Endothelial cell of hepatic sinusoid (primary cell): Measurements from ENCODE around the gene LMF1.

Source experiments
- in situ Hi-C: cut with HindIII; loops from 2 replicates; pipeline ENCODE4 v1.10.0; 2017; ENCODE audit warnings: low sequenced_read_pairs

LMF1 gene

DNA sequence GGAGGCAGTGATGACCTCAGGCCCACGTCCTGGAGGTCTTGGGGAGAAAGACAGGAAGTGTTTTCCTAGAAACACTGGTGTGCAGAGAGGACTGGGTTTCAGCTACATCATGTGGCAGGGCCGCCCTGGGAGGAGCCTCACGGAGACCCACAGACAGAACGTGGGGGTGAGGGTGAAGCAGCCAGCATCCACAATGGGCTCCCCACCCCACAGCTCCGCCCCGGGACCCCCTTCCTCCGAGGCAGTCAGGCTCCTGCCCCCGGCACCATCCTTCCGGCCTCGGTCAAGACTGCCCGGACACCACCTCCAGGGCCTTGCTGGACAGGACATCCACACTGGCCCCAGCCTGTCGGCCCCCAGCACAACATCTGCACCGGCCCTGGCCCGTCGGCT lies 51.1 kb downstream of the LMF1 start:
- in situ Hi-C loops = loop anchor here (10.0 kb wide), 1 partner anchor 85 kb away; no protein-coding TSS in a partner anchor

DNA sequence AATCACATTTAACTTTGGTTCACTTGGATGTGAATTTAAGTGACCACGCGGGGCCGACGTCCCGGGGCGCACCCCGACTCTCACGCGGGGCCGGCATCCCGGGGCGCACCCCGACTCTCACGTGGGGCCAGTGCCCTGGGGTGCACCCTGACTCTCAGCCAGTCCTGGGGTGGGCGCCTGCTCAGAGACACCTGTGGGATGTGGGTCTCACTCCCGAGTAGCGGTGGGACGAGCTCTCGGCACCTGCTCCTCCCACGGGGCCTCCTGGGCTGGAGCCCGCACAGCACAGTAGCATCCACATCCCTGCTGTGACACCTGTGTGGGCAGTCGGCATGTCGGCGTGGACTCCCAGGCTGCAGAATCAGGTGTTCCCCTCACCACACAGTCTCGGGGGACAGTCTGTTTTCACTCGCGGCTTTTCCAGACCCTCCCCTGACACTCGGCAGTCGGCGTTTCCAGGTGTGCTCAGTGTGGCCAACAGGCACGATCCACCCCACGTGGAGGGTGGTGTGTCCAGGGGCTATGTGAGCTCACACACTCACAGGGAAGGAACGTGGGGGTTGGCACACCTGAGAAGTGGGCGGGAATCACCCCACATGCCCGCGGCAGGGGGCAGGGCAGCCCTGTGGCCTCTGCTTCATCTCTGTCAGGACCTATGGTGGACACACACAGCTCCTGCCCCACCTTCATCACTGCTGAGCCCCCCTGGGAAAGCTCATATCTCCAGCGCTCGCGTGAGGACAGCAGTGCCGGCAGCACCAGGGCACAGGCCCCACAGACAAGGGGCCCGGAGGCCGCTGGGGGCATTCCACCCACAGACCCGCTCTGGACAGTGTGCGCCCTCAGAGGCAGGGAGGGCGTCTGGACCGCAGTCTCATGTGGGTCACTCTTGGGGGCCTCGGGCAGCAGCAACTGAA lies 51.8 kb downstream of the LMF1 start:
- in situ Hi-C loops = loop anchor here (10.0 kb wide), 1 partner anchor 84 kb away; no protein-coding TSS in a partner anchor

DNA sequence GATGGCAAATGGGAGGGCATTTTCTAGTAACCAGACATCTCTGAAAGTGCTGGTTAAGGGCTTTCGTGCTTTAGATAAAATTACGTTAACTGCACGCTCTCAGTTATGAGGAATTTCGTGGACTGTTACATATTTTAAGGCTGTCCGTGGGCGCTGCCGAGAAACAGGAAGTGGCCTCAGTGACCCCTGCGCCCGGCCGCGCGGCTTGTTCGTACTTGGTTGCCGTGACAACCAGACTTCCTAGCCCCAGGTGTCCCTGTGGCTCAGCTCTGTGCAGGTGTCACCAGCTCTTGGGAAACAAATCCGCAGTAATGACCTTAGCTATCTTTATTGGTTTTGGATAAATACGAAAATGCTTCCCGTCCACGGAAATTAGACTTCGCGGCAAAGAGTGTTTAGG lies 52.7 kb downstream of the LMF1 start:
- in situ Hi-C loops = loop anchor here (10.0 kb wide), 1 partner anchor 83 kb away; no protein-coding TSS in a partner anchor

DNA sequence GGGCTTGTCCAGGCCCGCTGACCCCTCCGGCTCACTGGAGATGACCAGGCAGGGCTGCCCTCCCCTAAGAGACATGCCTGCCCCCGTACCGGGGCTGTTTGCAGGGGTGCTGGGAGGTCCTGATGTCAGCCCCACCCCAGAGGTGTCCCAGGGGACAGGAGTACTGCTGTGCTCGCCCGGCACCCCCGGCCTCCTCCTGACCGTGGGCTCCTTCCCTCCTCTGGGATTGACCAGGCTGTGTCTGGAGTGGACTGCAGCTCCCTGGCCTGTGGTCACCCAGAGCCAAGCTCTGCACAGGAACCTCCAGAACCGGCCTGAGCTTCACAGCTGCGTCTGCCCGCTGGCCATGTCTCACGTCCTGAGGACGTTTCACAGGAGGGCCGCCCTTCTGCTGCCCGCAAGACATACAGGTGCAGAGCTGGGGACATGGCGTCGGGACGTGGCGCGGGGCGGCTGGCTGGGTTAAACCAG lies 53.2 kb downstream of the LMF1 start:
- in situ Hi-C loops = loop anchor here (10.0 kb wide), 1 partner anchor 83 kb away; no protein-coding TSS in a partner anchor

- in situ Hi-C loops = loop anchor here (10.0 kb wide), 1 partner anchor 81 kb away; no protein-coding TSS in a partner anchor
These were observed 54.6 kb downstream of the LMF1 start for GRCh38 chr16:916035-916799.

- in situ Hi-C loops = loop anchor here (10.0 kb wide), 1 partner anchor 81 kb away; no protein-coding TSS in a partner anchor
These were observed 55.2 kb downstream of the LMF1 start for GRCh38 chr16:915546-915945.

GRCh38 chr16:914440-914839 lies 56.3 kb downstream of the LMF1 start:
- in situ Hi-C loops = loop anchor here (10.0 kb wide), 1 partner anchor 80 kb away; no protein-coding TSS in a partner anchor

DNA sequence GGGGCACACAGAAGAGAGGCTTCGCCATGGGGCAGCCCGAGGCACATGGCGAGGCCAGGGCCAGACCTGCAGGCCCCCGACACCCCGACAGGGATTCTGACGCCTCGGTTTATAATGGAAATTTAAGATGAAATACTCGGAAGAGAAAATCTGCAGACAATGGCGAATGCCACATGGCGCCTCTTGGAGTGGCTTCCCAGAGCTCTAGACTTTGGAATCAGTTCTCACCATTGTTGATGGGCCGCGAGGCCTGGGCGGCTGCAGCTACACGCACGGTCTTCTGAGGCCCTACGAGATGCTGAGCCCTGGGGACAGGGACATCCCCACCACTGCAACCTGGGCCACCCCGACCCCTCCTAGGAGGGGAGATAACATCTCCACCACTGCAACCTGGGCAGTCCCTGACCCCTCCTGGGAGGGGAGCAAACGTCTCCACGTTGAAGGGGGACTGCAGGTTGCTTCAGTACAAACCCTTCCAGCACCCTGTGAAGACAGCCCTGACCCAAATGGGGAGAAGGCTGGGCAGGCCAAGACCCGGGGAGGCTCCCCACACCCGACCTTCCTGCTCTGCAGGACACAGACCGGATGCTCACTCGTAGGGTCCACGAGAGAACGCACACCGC lies 56.9 kb downstream of the LMF1 start:
- in situ Hi-C loops = loop anchor here (10.0 kb wide), 1 partner anchor 79 kb away; no protein-coding TSS in a partner anchor

- in situ Hi-C loops = loop anchor here (10.0 kb wide), 1 partner anchor 78 kb away; no protein-coding TSS in a partner anchor
These were observed 57.8 kb downstream of the LMF1 start for GRCh38 chr16:912684-913613.

DNA sequence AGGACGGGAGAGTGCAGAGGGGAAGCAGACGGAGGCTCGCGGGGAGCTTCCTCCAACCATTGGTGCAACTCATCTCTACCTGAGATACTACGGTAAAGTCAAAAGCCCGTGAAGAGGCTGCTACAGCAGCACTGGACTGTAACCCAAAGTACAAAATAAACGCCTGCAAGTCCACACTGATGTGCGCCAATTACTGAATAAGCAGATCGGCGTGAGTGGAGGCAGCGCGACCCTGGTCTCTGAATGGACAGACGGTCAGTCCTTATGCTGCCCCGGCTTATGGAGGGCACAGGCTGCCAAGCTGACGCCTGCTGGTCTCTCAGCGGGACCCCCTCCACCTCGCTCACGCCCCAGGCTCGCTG lies 58.5 kb downstream of the LMF1 start:
- in situ Hi-C loops = loop anchor here (10.0 kb wide), 1 partner anchor 78 kb away; no protein-coding TSS in a partner anchor

- in situ Hi-C loops = loop anchor here (10.0 kb wide), 1 partner anchor 77 kb away; no protein-coding TSS in a partner anchor
These were observed 59.0 kb downstream of the LMF1 start for GRCh38 chr16:911604-912321.

- in situ Hi-C loops = loop anchor here (10.0 kb wide), 1 partner anchor 76 kb away; no protein-coding TSS in a partner anchor
These were observed 59.7 kb downstream of the LMF1 start for GRCh38 chr16:911101-911500.

DNA sequence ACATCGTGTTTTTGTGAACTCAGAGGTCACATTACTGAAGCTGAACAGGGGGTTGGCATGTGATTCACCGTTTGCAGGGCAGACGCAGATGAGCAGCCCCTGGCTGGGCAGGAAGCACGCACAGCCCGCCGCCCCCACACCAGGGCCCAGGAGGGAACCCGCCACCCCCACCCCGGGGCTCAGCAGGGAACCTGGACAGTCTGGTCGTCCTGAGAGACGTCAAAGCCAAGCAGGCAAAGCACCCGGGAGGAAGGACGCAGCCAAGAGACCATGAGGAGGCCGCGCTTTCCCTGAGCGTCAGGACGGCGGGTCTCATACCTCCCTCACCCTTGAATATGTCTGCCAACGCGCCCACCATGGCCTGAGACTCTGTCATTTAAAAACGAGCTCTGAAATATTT lies 60.6 kb downstream of the LMF1 start:
- in situ Hi-C loops = loop anchor here (10.0 kb wide), 1 partner anchor 75 kb away; no protein-coding TSS in a partner anchor

GRCh38 chr16:909281-910000 lies 61.3 kb downstream of the LMF1 start:
- in situ Hi-C loops = no loop called here

GRCh38 chr16:908526-909155 lies 62.1 kb downstream of the LMF1 start:
- in situ Hi-C loops = no loop called here

DNA sequence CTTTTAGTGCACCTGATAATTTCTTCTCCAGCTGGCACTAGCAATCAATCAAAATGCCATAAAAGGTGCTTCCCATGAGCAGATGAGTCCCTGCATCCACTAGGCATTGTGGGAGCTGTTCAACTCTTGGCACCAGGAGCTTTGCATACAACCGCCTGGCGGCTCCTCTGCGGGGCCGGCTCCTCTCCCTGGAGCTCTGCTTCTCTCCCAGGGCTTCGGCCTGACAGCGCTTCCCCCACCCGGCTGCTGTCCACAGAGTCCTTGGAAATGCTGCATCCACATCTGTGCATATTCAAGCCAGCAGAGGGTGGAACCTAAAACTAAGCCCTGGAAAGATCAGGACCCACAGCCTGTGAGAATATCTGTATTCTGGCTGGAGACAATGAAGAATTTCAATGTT lies 62.9 kb downstream of the LMF1 start:
- in situ Hi-C loops = no loop called here

- in situ Hi-C loops = no loop called here
These were observed 63.4 kb downstream of the LMF1 start for GRCh38 chr16:907361-907760.

DNA sequence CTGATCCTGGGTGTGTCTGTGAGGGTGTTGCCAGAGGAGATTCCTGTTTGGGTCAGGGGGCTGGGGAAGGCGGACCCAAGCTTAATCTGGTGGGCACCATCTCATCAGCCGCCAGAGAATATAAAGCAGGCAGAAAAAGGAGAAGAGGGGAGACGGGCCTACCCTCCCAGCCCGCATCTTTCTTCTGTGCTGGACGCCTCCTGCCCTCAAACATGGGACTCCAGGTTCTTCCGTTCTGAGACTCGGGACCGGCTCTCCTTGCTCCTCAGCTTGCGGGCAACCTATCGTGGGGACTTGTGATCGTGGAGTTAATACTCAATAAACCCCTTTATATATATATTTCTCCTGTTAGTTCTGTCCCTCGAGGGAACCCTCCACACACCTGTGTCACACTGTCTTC lies 64.5 kb downstream of the LMF1 start:
- in situ Hi-C loops = no loop called here
